HG02938 (cell line): ENCODE measurements around the gene BMP7.
"Not testable (repeated sequence)": the region's sequence is repeated elsewhere in the genome, so short reads cannot be mapped to it uniquely, and the experiment has no call there.

Experiments used
- ATAC-seq: cut with Tn5 transposase; IDR thresholded peaks from one replicate; pipeline ENCODE4 v1.9.1; 2021; ENCODE audit warnings: mild to moderate bottlenecking, moderate library complexity; ENCODE audit not compliant: unreplicated experiment

The BMP7 gene

DNA sequence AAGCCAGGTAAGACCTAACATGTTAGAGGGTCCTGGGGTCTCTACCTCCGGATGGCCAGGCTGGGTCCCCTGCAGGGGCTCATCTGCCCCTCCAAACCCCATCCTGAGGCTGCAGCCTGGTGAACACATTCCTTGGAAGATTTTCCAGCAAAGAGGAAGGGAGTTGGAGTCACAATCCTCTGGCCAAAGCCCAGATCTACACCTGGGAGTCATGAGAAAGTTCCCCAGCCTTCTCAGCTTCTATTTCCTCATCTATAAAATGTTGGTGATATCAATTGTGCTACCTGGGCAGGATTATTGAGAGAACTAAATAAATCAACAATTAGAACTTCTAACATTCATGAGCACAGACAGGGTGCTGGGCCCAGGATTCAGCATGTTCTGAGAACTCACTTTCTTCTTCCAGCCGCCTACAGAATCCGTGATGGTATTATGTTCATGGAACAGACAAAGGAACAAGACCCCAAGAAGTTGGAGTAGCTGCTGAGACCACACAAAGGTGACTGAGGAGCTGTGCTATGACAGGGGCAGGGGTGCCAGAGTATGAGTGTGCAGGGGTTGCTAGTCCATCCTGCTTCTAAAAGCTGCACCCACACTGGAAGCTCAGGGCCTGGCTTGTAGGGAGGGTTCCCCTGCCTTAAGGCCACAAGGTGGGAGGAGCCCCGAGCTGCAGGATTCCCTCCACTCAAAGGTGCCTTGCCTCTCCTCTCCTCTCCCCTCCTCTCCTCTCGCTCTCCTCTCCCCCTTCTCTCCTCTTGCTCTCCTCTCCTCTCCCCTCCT is 68.9 kb downstream of the BMP7 start:
- ATAC-seq = no peak

DNA sequence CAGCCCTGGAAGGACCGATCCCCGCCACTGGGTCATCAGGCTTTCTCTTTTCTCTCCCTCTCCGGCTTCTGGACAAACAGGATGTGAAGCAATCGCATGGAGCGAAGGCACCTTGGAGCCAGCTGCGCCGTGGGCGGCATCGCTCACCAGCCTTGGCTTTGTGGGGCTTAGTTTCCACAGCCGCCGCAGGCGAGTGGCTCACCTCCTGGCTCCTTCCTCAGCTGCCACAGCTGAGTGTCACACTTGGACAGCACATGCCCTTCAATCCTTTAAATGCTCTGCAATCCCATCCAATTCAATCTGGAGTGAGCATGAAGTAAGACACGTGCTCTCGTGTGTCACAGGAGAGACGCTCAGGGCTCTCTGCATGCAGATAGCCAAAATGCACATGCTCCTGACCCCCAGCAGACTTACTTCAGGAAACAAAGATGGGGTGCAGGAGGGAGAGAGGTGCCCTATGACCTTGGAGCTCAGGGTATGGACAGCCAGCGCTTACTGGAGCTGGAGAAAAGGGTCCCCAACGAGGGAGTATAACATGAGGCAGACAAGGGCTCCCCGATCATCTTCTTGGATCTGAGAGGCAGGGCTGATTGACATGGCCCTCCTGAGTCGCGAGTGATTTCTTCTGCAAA is 70.9 kb downstream of the BMP7 start:
- ATAC-seq = no peak

DNA sequence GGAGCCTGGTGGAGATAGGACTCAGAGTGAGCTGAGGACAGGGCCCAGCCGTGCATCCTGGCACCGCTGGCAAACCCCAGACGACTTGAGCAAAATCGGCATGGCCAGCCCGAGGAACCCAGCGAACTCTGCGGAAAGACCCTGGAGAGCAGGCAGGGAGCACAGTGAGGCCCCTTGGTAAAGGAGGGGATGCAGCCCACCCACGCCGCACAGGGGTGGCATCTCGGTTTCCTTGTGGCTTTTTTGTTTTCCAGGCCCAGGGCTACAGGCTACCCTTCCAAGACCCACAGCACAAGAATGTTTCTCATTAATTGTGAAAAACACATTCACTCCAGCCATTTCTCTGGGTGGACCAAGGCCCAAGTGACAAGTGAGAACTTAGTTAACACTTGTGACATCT is 71.4 kb downstream of the BMP7 start:
- no peak for ATAC-seq

DNA sequence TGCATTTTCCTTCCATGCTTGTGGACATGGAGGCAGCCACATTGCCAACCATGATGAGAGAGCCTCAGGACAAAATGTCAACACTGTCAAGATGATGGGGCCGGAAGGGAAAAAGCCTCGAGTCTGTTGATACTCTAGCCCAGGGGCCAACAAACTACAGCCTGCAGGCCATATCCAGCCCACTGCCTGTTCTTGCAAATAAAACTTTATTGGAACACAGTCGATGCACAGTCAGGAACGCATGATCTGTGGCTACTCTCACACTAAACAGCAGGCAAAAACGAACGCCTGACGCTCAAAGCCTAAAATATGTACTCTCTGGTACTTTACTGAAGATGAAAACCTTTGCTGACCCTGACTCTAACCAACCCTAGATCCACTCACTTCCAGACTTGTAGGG is 72.3 kb downstream of the BMP7 start:
- ATAC-seq = no peak

DNA sequence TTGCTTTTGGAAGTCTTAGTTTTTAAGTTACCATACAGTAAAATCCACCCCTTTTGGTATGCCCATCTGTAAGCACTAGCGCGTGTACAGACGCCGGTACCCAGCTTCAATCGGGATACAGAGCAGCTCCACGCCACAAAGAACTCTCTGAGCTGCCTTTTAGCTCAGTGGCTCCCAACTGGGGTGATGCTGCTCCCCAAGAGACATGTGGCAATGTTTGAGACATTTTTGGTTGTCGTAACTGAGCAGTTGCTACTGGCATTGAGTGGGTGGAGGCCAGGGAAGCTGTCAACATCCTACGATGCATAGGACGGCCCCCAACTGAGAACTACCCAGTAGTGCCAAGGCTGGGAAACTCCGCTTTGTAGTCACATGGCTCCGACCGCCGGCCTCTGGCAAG is 73.3 kb downstream of the BMP7 start:
- no peak for ATAC-seq

DNA sequence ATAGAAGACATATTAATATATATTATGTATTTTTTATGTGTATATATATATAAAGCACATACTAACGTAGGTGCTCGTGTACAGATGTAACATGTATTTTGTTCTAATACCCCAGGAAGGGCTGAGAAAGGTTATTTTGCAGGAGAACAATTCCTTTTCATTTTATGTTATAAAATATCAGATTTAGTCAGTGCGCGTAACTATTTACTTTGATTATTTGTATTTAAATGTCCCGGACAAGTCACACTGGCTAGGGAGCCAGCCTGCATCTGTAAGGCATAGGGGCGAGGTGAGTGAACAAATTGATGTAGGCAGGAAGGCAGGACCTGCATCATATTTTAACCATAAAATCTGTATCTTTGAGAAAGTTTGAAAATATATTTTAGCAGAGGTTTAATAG is 74.1 kb downstream of the BMP7 start:
- no peak for ATAC-seq

DNA sequence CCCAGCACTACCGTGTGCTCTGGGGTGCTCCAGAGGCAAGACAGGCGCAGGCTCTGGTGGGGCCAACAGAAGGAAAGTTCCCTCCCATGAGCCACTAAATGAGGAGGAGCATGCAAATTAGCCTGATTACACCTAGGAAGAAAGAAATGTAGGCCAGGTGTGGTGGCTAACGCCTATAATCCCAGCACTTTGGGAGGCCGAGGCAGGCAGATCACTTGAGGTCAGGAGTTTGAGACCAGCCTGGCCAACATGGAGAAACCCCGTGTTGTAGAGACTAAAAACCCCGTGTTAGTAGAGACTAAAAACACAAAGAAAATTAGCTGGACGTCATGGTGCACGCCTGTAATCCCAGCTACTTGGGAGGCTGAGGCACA is 75.2 kb downstream of the BMP7 start:
- ATAC-seq = not testable (repeated sequence)

DNA sequence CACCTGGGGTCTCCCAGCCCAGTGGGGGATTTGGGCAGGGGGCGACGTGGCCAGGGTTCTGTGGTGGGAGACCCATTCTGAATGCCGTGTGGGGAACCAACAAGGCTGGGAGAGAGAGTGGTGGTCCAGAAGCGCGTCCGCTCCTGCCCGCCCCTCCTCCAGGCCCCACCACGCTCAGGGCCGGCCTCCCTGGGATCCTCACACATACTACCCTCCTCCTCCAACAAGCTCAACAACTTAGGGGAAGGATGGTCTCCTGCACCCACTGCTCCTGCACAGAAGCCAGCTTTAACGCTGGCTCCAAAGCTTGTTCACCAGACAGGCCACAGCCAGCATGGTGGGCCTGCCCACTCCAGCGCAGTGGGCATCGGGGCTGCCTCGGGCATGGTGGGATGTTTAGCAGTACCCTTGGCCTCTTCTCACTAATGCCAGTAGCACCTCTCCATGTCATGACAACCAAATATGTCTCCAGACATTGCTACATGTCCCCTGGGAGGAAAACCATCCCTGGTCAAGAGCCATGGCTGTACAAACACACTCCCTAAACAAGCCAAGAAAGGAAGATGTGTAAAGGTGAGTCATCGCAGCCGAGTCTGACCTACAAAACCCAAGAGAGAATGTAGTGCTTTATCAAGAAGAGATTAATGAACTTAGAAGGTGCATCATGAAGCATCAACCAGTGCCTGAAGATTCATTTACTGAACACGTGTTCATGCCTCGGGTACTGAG is 75.7 kb downstream of the BMP7 start:
- no peak for ATAC-seq

DNA sequence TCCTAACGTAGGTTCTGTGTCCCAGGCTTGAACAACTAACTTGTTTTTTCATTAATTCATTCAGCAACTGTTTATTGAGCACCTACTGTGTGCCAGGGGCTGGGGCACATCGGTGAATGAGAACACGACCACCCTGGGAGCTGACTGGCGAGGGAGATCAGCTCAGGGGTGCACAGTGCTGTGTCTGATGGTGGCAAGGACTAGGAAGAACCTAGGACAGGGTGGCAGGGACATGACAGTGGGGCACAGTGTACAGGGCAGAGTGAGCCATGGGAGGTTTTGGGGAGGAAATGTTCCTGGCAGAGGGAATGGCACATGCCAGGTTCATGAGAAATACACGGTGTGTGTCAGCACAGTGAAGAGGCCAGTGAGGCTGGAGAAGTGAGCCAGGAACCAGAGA is 76.7 kb downstream of the BMP7 start:
- ATAC-seq = no peak

DNA sequence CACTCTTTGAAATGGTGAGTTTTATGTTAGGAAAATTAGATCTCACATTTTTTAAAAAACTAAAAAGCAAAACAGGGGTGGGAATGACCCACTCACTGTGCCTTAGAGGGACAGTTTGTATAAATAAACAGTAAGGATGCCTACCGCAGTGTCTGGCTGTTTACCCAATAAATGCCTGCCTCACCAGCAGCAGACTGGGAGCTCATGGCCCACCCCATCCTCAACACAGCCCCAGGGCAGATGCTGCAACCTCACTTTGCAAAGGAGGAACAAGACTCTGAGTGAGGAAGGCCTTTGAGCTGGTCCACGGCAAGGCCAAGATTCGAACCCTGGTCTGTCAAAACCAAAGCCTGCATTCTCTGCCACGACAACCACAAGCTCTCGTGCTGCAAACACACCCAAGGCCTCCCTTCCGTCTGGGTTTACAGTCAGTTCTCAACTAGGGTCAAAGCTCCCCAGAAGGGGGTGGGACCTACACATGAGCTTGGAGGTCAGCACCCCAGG is 77.8 kb downstream of the BMP7 start:
- no peak for ATAC-seq

DNA sequence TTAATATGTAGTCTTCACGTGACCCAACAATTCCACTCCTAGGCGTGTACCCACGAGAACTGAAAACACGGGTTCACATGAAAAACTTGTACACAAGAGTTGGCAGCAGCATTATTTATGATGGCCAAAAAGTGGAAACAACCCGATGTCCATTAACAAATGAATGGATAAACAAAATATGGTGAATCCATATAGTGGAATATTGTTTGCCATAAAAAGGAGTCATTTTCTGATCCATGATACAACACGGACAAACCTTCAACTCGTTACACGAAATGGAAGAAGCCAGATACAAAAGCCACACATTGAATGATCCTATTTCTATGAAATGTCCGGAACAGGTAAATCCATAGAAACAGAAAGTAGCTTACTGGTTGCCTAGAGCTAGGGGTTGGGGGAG is 78.4 kb downstream of the BMP7 start:
- ATAC-seq = no peak

DNA sequence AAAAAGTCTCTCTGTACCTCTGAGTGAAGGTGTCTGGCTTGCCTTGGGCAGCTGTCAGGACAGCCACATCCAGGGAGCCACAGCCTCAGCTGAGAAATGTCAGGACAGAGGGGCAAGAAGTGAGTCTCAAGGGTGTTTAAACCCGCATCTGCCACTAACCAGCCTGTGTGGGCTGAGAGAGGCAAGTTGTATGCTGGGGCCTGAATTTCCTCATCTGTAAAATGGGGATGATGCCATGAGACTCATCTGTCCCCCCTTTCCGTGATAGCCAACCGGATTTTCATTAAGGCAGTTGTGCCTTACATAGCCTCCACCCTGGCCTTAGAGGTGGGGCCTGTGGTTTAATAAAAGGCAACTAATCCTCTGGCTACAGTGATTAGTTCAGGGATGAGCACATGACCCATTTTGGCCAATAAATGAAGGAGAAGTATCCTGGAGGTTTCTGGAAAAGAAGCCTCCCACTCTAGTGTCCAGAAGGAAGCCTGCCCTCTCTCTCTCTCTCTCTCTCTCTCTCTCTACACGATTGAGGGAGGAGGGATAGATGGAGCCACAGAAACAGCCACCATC is 79.3 kb downstream of the BMP7 start:
- ATAC-seq = no peak

DNA sequence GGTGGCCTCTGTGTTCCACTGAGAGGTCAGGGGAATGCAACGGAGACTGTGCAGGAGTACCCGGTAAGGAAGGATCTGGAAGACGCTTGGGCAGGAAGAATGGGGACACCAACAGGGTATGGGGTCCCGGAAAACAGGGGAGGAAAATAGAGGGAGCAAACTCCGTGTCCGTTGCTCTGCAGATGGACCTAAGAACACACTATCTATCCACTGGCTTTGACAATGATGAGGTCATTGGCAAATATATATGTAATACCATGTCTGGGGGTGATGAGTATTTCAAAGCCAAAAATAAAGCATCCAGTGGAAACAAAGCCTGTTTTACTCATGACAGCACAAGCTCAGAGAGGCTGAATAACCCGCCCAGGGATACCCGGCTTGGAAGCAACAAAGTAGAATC is 80.2 kb downstream of the BMP7 start:
- no peak for ATAC-seq

DNA sequence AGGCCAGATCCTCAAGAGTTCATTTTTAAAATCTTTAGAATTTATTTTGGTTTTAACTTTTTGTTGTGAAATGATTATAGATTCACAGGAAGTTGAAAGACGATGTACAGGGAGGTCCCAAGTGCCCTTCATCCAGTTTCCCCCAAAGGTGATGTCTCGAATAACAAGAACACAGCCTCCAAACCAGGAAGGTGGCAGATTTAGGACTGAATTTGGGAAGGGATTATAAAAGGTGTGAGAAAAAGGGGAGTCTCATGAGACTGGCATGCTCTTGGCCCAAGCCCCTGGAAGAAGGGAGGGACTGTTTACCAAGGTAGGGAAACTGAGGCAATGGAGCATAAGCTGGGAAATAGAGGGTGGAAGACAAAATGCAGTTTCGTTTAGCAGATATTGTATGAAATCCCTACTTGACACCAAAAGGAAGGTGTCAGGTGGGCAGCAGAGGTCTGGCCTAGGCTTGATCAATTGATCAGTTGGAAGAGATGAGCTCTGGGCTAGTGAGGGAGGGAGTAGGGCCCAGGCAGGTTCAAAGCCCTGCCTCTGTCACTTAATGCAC is 81.2 kb downstream of the BMP7 start:
- ATAC-seq = no peak

DNA sequence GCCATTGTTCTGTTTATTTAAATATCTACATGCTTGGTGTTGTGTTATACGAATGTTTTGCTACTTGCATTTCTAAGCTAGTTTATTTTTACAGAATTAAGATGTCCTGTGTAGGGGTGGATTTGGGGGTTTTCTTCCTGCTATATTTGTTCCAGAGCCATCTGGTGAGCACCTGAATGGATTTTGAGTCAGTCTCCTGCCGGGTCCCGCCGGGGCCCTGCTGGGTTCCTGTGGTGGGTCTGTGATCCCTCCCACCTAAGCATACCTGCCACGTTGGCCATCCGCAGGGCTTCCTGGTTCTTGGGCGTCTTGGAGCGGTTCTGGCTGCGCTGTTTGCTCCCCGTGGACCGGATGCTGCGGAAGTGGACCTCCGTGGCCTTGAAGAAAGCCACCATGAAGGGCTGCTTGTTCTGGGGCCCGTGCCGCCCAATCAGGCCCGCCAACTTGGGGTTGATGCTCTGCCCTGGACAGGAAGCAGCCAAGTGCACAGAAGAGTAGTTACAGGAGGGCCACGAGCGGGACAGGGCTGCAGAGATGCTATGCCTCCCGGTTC is 82.9 kb downstream of the BMP7 start:
- ATAC-seq = no peak

DNA sequence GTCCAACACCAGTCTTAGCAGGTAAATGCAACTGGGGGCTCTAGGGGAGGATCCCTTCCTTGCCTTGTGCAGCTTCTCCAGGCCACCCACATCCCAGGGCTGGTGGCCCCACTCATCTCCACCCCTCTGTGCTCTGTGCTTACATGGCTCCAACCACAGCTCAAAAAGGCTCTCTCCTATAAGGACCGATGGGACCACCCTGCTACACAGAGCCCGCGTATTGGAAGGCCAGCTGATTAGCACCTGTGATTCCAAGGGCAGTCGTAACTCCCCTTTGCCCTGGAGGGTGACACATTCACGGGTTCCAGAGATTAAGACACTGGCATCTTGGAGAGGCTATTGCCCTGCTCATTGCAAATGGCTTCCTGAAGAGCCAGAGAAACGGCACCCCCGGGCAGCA is 84.8 kb downstream of the BMP7 start:
- ATAC-seq = no peak

DNA sequence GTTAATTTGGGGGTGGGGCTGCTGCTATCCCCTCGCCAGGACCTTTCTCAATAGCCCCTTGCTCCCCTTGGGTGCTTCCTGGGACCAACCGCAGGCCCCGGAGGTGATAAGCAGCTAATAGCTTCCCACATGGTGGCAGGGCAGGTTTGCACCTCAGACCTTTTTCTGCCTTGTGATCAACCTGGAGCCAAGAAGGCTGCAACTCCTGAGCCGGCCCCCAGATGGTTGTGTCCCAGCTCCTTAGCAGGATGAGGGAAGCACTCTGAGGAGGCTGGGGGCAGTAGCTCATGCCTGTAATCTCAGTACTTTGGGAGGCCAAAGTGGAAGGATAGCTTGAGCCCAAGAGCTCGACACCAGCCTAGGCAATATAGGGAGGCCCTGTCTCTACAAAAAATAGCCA is 85.5 kb downstream of the BMP7 start:
- ATAC-seq = no peak

DNA sequence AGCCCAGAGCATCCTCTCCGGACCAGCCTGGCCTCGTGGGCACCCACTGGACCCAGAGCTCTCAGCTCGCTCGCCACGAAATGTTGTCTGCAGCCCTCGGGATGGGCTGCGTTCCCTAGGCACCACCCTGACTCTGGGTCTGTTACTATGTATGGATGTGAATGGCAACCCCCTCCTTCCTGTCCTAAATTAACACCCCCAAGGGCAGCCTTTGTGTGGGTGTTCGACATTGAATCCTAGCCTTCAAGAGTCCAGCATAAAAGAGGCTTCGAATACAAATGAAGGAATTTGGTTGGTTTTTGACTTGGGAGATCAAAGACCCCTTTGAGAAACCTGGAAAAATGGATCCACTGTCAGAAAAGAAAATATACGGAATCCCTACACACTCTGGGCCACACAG is 86.1 kb downstream of the BMP7 start:
- ATAC-seq = no peak

DNA sequence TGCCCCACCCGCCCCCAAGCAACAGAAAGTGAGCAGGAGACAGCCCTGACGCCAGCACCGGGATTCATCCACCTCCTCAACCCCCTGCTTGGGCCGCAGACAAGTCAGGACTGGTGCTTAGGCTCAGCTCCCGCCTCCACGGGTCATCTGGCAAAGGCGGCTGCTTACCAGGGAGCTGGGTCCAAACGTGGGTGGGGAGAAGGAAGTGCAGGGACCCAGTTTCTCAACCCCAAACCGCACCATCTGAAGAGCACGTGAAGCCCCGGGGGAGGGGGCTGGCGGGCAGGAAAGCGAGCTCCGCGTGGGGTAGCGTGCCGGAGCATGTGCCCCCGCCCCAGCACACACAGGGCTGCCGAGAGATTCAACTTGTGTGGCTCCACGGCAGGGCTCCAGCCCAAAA is 87.2 kb downstream of the BMP7 start:
- ATAC-seq = no peak

DNA sequence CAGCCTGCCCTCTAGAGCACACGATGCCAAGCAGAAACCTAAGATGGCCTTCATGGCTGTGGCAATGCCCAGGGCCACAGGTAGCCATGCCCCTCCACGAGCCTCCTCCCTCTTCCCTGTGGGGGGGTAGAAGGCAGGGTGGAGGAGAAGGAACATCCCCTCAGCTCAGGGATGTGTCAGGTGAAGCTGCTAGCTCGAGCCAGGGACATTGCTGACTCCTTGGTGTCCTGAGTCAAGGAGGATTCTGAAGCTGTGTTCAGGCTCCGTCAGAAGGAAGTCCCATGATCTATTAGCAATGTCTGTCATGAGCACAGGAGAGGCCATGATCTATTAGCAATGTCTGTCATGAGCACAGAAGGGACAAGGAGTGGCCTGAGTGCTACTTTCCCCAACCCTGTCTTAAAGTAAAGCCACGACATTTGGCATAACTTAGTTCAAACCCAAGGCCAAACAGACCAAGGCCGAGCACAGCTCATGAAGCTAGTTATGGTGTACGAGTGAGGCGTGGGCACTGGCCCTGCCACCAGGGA is 87.8 kb downstream of the BMP7 start:
- ATAC-seq = no peak
